PFSK-1 (cell line): Measurements from ENCODE around the gene SMTN.

Source experiments
- FOXP2 ChIP-seq: optimal IDR thresholded peaks from 2 replicates; pipeline ENCODE3; 2011; ENCODE audit warnings: borderline replicate concordance, control low read depth, inconsistent platforms; ENCODE audit not compliant: insufficient read depth; ENCODE audit errors: extremely low read length, extremely low read depth
- POLR2AphosphoS5 ChIP-seq: IDR thresholded peaks from 2 replicates; pipeline ENCODE4 v1.6.1; 2012; ENCODE audit warnings: low read depth, mild to moderate bottlenecking, control low read depth, low read length, moderate library complexity
- SIN3A ChIP-seq: IDR thresholded peaks from 2 replicates; pipeline ENCODE4 v1.6.1; 2012; ENCODE audit warnings: mild to moderate bottlenecking, low read length, moderate library complexity, borderline replicate concordance; ENCODE audit not compliant: insufficient read depth
- TAF1 ChIP-seq: IDR thresholded peaks from 2 replicates; pipeline ENCODE4 v1.6.1; 2012; ENCODE audit warnings: low read length, control low read depth, borderline replicate concordance; ENCODE audit not compliant: insufficient read depth
- TF ChIP-seq, protein P1 (sequence below), 2 experiments: IDR thresholded peaks; 2 replicates each; pipeline versions ENCODE4 v1.6.1 to v1.8.0; 2011 to 2012; ENCODE audit warnings: low read depth in 2 of 2, low read length in 2 of 2, control low read depth in 1 of 2, inconsistent platforms in 1 of 2, mild to moderate bottlenecking in 1 of 2, moderate library complexity in 1 of 2; ENCODE audit not compliant: insufficient read depth in 1 of 2

The SMTN gene

DNA sequence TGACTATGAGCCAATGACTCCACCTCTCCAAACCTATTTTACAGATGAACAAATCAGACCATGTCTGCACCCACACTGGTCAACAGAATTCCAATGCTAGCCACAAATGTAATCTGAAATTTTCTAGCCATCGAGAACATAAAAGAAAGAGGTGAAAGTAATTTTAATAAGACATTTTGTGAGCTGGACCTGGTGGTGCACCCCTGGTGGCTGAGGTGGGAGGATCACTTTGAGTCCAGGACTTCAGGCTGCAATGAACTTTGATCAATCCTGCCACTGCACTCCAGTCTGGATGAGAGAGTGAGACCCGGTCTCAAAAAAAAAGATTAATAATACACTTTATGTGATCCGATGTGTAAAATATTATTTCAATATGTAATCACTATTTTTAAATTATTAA lies 69.5 kb downstream of the SMTN start:
- TF ChIP-seq SIN3A: no peak
- no peak for TF ChIP-seq TAF1
- TF ChIP-seq, protein P1, sequence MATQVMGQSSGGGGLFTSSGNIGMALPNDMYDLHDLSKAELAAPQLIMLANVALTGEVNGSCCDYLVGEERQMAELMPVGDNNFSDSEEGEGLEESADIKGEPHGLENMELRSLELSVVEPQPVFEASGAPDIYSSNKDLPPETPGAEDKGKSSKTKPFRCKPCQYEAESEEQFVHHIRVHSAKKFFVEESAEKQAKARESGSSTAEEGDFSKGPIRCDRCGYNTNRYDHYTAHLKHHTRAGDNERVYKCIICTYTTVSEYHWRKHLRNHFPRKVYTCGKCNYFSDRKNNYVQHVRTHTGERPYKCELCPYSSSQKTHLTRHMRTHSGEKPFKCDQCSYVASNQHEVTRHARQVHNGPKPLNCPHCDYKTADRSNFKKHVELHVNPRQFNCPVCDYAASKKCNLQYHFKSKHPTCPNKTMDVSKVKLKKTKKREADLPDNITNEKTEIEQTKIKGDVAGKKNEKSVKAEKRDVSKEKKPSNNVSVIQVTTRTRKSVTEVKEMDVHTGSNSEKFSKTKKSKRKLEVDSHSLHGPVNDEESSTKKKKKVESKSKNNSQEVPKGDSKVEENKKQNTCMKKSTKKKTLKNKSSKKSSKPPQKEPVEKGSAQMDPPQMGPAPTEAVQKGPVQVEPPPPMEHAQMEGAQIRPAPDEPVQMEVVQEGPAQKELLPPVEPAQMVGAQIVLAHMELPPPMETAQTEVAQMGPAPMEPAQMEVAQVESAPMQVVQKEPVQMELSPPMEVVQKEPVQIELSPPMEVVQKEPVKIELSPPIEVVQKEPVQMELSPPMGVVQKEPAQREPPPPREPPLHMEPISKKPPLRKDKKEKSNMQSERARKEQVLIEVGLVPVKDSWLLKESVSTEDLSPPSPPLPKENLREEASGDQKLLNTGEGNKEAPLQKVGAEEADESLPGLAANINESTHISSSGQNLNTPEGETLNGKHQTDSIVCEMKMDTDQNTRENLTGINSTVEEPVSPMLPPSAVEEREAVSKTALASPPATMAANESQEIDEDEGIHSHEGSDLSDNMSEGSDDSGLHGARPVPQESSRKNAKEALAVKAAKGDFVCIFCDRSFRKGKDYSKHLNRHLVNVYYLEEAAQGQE (IDR thresholded peaks at IDR 0.05; ENCODE audit: insufficient read depth in 1 of 2, low read depth in 2 of 2, low read length in 2 of 2): no peak
- TF ChIP-seq FOXP2: no peak
- no peak for TF ChIP-seq POLR2AphosphoS5

DNA sequence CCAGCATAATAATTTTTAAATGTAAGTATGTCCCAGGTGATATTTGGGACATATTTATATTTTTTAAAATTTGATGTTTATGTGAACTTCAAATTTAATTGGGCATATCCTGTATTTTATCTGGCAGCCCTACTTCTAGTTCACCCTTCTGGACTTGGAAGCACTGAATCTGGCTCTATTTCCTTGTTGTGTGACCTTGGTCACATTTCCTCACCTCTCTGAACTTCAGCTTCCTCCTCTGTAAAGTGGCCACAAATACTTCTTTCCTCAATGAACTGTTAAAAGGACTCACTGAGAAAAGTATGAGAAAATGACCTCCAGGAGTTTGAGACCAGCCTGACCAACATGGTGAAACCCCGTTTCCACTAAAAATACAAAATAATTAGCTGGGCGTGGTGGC lies 70.8 kb downstream of the SMTN start:
- TF ChIP-seq SIN3A (no peak), POLR2AphosphoS5 (no peak), FOXP2 (no peak), TAF1 (no peak)
- TF ChIP-seq, protein P1 (IDR thresholded peaks at IDR 0.05; ENCODE audit: insufficient read depth in 1 of 2, low read depth in 2 of 2, low read length in 2 of 2): no peak

DNA sequence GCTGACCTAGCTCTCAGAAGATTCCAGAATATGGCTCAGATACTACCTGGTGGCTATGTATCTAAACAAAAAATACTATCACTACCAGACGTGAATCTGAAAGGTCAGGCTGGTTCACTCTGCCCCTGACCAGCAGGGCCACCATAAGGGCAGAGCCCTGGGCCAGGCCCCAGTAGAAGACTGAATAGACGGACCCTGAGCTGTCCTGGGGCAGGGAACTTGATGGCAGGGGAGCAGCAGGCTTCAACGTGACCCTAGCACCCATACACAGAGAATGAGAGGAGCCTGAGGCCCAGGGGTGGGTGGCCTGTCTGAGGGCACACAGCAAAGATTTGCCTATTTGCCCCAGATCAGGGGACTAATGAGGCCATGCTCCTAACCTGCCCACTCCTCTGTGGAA lies 72.2 kb downstream of the SMTN start:
- TF ChIP-seq, protein P1 (IDR thresholded peaks at IDR 0.05; ENCODE audit: insufficient read depth in 1 of 2, low read depth in 2 of 2, low read length in 2 of 2): no peak
- TF ChIP-seq FOXP2 (no peak), POLR2AphosphoS5 (no peak), SIN3A (no peak), TAF1 (no peak)
